Stimulated activated CD4-positive, alpha-beta T cell treated with anti-CD3 and anti-CD28 coated beads, Interleukin-12 subunit alpha, Interleukin-12 subunit beta, amount 100 ng/mL, for 24 hours (primary cell): Measurements from ENCODE around the gene FGF12.

Source experiments
- DNase-seq, 2 experiments: peaks; one replicate each; pipeline ENCODE4 v3.0.0-alpha.2; 2020; ENCODE audit warnings: low read depth in 2 of 2

Gene FGF12

DNA sequence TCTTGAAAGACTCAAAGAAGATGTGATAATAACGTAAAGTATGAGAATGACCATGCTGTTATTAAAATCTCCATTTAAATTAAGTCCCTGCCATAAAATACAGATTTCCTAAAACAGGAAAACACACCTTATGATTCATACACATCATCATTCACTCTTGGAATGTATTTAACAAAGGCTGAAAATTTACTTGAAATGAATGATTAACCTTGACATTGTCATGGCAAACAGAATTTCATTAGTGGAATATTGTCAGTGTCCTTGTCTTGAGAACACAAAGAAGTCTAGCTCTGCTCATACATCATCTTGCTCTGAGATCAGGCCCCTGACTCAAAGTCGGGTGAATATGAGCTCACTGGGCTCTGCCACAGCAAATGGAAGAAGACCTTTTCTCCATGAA is 313.9 kb downstream of the FGF12 start:
- no peak for DNase-seq

- DNase-seq, result no peak
Measured at GRCh38 chr3:192410684-192410960, 316.7 kb downstream of the FGF12 start.

DNA sequence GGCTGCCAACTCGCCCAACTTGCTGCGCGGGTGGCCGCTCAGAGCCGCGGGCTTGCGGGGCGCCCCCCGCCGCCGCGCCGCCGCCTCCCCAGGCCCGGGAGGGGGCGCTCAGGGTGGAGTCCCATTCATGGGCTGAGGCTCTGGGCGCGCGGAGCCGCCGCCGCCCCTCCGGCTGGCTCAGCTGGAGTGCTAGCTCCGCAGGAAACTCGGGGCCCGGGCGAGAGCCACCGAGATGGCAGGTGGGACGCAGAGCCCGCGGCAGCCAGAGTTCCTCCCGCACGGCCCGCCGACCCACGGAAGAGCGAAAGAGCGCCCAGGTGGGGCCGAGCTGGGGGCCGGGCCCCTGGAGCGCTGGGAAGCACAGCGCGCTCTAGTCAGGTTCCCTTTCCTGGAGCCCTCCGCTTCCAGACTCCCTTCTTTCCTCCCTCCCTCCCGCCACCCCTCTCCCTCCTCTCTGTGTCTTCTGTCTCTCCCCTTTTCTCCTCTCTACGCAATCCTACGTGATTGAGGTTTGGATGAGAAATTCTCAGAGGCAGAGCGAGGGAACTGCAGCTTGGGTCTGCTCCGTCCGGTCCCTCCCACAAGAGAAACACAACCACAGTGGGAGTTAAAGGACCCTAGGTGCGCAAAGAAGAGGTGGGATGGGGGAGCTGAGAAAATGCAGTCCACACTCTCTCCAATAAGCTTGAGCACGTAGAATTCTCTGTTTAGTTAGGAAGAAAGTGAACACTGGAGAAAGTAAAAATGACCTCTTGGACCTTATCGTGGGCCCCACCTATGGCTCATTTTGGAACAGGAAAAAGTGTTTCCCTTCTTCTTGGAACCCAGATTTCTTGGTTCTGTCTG is 317.3 kb downstream of the FGF12 start:
- no peak for DNase-seq

DNA sequence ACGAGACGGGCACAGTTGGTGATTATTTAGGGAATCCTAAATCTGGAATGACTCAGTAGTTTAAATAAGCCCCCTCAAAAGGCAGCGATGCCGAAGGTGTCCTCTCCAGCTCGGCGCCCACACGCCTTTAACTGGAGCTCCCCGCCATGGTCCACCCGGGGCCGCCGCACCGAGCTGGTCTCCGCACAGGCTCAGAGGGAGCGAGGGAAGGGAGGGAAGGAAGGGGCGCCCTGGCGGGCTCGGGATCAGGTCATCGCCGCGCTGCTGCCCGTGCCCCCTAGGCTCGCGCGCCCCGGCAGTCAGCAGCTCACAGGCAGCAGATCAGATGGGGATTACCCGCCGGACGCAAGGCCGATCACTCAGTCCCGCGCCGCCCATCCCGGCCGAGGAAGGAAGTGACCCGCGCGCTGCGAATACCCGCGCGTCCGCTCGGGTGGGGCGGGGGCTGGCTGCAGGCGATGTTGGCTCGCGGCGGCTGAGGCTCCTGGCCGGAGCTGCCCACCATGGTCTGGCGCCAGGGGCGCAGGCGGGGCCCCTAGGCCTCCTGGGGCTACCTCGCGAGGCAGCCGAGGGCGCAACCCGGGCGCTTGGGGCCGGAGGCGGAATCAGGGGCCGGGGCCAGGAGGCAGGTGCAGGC is 318.0 kb downstream of the FGF12 start:
- no peak for DNase-seq

GRCh38 chr3:192408647-192409200 is 318.6 kb downstream of the FGF12 start:
- DNase-seq, result no peak

DNA sequence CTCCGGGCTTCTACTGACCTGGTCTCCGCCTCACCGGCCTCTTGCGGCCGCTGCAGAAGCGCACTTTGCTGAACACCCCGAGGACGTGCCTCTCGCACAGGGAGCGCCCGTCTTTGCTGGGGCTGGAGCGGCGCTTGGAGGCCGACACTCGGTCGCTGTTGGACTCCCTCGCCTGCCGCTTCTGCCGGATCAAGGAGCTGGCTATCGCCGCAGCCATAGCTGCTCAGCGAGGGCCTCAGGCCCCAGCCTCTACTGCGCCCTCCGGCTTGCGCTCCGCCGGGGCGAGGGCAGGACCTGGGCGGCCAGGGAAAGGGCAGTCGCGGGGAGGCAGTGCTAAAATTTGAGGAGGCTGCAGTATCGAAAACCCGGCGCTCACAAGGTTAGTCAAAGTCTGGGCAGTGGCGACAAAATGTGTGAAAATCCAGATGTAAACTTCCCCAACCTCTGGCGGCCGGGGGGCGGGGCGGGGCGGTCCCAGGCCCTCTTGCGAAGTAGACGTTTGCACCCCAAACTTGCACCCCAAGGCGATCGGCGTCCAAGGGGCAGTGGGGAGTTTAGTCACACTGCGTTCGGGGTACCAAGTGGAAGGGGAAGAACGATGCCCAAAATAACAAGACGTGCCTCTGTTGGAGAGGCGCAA is 319.2 kb downstream of the FGF12 start:
- DNase-seq, result no peak

DNA sequence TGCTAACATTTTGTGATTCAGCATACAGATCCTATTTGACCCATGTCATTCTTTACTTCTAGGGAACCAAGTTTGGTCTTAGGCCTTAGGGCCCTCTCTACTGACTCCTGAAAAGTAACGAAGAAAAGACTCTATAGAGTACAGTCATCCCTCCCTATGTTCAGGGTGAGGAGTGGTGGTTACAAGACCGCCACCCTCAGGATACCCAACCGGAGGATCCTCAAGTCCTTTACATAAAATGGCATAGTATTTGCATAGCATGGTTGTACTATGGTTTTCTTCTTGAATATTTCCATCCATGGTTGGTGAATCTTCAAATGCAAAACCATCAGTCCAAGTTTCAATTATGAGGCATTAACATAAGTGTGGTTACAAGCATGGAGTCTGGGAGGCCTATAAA is 327.6 kb downstream of the FGF12 start:
- no peak for DNase-seq

DNA sequence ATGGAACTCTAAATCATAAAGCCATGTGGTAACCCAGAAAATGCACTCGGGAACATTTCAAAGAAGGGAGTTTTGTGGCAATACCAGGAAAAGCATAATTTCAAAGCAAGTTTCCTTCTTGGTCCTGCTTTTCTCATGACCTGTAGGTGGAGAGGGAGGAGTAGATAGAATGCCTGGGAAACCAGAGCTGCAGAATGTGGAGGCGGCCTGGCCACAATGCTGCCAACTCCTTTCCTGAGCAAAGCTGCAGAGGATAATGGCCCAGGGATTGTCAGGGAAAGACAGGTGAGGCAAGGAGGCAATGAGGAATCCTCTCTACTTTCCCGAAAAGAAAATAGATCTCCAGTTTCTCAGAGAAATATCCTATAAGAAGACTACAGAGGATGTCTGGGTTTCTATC is 330.3 kb downstream of the FGF12 start:
- DNase-seq, result no peak

DNA sequence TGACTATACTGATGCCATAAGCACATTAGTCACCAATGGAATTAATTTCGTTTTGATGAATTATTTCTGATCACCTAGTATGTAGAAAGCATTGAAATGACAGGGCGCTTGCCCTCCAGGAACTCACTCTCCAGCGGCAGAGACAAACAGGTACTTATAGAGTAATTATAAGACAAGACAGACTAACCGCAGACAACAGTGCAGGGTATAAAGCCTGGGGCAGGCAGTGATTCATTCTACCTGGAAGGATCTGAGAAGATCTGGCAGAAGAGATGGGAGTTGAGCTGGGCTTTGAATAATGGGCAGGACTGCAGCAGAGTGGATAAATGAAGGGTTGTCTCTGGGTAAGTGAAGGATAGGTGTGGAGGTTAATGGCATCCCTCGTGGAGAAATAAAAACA is 331.8 kb downstream of the FGF12 start:
- no peak for DNase-seq

- DNase-seq, result no peak
Measured at GRCh38 chr3:192392986-192393385, 334.4 kb downstream of the FGF12 start.

DNA sequence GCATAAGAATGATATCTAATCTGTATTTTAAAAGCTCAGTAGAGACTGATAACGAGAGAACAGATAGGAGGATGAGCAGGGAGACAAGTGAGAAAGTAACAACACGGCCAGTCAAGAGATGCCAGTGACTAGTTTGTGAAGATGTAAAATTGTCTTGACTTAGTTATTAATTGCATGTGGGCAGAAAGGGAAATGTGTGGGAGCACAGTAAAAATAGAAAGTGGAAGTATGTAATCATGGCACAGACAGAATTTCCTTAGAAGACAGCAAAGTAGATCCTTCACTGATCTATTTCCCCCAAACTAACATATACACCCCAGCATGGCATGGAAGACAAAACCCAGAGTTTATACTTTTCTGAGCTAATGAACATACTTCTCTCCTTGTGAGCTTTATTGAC is 344.5 kb downstream of the FGF12 start:
- no peak for DNase-seq

- DNase-seq, result no peak
Measured at GRCh38 chr3:192373586-192373985, 353.8 kb downstream of the FGF12 start.

DNA sequence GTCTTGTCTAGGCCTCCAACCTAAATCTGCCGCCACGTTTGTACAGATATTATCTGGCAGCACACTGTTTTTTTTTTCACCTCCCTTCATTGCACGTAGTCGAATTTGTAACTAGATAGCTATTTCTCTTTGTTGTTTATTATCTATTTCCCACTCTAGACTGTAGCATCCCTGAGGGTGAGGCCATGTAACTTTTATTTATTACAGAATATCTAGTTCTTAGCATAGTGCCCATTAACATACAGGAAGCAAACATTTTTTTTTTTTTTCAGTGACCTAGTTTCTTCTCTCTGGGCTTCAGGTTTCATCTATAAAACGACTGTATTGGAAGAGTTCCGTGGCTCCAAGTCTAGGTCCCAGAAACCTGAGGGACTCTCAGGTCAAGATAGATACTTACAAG is 354.3 kb downstream of the FGF12 start:
- DNase-seq, result no peak

GRCh38 chr3:192372616-192373015 is 354.7 kb downstream of the FGF12 start:
- no peak for DNase-seq

DNA sequence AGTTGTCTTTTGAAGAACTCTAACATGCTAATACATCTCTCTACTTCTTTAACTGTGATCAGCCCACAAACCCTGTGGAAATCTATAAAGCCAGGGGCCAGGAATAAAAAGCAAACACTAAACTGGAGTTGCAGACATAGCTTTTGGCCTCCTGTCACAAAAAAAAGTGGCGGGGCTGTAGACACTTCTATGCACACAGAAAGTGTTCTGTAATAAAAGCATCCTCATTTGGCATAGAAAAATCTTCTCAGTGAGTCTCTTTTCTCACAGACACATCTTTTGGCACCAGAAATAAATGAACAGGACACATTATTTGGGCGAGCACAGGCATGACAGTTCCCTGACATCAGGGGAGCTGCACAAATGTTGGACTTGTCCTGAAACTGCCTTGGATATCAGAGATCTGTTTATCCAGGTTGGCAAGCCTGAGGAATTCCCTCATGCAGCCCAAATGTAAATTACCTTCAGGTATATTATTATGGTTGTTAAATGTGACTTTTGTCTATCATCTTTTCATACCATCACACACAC is 355.4 kb downstream of the FGF12 start:
- DNase-seq, result no peak

DNA sequence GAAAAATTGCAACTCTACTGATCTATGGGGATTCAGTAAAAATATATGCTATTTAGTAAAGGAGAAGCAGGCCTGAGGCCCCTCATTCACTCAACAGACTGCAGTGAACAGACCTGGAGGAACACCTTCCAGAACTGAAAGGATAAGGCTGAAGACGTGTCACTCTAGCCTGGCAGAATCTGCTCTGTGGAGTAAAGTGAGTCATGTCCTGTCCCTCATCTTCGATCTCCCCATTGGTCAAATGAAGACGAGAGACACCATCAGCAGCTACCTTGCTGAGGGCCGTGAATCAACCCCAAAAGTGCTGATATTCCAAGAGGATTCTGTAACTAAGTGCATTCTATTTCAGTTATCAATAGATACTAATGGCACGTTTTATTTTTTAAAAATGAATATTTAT is 359.7 kb downstream of the FGF12 start:
- no peak for DNase-seq

DNA sequence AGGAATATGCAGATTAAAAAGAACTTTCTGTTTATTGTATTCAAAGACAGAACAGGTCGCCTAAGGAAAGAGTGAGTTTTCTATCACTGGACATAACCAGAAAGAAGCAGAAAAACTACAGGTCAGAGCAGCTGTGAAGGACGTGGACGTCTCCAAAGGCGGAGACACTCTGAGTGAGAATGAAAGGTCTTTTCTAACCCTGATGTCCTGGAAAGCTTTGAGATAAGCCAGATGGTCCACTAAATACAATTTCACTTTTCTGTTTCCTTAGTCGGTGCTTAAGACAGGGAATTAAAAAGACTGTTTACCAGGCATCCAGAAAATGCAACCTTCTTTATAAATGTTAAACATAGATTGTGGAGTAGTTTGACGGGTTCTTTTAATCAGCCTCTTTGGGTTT is 360.4 kb downstream of the FGF12 start:
- DNase-seq, result no peak

GRCh38 chr3:192365571-192365970 is 361.8 kb downstream of the FGF12 start:
- DNase-seq, result no peak

DNA sequence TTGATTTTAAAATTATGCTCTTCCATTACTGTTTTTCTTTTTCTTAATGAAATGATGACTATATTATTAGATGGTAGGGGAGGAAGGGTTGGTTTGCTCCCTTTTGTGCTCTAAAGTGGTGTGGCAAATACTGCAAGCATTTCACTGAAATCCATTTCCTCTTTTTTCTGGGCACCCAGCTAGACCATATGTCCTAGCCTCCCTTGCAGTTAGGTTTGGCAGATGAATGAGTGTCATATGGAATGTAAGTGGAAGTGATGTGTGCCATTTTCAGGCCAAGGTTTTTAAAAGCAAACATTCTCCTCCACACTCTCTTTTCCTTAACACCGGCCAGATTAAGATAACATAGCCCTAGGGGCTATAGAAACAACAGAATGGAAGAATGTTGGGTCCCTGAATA is 363.0 kb downstream of the FGF12 start:
- DNase-seq, result no peak

DNA sequence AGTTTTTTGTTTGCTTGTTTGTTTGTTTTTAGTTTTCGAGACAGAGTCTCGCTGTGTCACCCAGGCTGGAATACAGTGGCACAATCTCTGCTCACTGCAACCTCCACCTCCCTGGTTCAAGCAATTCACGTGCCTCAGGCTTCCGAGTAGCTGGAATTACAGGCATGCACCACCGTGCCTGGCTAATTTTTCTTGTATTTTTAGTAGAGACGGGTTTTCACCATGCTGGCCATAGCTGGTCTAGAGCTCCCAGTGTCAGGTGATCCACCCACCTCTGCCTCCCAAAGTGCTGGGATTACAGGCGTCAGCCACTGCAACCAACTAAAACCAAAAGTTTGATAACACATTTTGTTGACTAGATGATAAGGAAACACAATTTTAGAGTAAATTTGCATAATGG is 372.7 kb downstream of the FGF12 start:
- no peak for DNase-seq

GRCh38 chr3:192352142-192352541 is 375.2 kb downstream of the FGF12 start:
- no peak for DNase-seq

DNA sequence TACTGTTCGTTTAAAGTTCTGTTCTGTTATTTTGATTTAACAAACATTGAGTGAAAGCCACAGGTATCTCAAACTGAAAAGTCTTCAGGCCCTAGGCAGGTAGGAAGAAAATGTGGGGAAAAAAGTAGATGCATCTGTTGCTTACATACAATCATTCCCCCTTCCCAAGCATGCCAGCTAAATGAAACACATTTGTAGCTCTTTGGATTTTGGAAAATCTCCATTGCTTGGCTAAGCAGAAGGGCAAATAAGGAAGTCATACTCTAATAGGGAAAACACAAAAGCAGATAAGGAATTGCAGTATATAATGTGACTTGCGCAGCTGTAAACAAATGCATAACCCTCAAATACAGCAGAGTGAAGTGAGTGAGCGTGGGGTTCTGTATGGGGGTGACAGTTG is 375.9 kb downstream of the FGF12 start:
- DNase-seq, result no peak

- DNase-seq, result no peak
Measured at GRCh38 chr3:192340031-192340430, 387.3 kb downstream of the FGF12 start.
